Amygdala (tissue), 56 donors: ENCODE results near the gene AKAP10.
A peak's percentile ranks its signal among the peaks of the same experiment; 100 is the strongest.
"Not testable (repeated sequence)": the region's sequence is repeated elsewhere in the genome, so short reads cannot be mapped to it uniquely, and the experiment has no call there.

Experiments
- DNase-seq, 56 donors: peaks; one replicate each; lab custom pipeline; 2025; lab: John Stamatoyannopoulos, UW

Gene AKAP10

DNA sequence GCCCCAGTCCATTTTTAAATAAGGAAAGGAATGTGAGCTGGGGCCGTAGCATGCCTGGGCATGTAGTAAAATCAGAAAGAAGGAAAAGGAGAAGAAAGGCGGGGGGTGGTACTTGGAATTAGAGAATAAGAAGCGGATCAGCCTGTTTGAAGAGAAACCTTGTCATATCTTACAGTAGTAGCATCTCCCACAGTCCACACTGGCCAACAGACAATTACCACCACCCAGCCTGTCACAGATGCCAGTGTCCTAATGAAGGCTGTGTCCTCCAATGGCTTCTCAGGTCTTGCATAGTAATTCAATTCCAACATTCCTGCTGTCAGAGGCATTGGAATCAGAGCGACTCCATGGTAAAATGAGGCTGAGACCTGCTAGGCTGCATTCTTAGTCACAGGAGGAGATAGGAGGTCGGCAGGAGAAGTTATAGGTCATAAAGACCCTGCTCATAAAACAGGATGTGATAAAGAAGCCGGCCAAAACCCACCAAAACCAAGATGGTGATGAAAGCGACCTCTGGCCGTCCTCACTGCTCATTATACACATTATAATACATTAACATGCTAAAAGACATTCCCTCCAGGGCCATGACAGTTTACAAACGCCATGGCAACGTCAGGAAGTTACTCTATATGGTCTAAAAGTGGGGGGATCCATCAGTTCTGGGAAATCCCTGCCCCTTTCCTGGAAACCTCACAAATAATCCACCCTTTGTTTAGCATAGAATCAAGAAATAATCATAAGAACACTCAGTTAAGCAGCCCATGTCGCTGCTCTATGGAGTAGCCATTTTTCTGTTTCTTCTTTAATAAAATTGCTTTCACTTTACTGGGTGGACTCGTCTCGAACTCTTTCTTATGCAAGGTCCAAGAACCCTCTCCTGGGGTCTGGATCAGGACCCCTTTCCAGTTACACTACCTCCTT, 9.6 kb upstream of the AKAP10 start:
- no peak for DNase-seq

DNA sequence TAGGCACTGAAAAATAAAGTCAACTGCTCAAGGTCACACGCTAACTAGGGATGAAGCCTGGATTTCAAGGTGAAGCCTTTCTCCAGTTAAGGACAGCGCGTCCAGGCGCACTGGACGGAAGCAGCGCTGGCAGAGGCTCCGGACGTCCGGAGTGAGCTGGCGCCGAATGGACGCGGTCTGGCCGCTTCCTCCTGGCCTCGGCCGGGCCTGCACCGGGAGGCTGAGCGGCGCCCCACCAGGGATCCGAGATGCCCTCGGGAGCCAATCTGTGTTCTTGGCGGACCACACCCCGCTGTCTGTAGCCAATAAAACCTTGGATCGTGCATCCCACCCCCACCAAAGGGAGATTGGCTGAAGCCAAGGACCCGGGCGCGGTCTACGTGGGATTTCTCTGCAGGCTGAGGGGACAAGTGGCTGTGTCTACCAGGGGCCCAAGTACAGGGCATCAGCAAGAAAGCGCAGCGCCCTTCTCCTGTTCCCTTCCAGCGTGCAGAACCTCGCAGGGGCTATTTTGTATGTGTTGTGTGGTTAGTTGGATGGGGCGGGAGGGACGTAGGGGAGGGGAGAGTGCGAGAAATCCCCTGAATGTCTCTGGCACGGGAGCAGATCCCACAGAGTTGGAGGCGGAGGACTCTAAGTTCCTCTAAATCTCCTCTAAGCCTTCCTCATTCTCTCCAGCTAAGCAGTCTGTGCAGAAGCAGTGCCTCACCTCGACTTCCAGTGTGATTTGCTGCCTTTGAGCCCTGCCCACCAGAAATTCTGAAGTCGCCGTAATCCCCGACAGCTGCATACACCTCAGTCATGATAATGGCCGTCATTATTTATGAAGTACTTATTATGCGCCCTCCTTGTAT, 2.5 kb upstream of the AKAP10 start:
- DNase-seq: peak in 2 of 56 donors; percentile 7 to 9

DNA sequence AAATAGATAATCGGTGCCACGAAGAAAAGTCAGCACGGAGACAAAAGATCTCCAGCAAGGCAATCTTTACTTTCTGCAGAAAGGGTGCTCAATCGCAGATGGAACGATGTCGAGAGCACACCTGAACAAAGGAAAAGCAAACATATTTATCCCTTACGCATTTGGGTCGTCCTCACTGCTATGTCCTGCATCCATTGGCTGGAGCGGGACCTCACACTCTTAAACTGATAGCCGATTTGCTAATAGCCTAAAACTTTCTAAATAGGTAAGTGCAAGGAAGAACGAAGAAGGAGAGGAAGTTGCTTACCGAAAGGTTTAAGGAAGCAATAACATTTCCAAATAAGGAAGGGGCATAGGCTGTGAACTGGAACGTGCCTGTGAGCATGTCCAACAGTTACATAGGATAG, 1.2 kb upstream of the AKAP10 start:
- DNase-seq: no peak

DNA sequence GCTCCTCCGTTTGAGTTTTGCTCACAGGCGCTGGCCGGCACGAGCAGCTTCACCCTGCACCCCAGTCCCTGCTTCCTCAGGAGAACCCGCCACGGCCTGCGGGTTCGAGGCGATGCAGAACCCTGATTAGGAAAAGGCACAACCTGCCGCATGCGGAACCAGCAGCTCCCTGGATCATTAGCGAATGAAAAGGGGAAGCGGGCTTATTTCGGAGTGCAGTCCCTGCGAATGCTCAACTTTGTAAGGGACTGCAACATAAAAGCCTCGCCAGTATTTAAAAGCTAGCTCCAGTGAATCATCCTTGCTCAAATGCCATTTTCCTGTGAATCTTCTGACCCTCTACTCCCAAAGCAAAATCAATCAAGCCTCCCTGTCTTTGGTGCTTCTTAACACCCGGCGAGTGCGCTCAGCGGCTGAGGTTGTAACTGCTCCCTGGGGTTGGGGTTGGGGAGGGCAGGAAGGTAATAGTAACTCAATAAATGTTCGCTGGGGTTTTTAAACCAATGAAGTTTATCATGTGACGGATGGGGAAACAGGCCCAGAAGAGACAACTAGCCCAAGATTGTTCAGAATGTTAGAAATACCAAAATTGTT, 678 bp upstream of the AKAP10 start:
- peak in 7 of 56 donors; percentile 47 to 80 (median 71) for DNase-seq

DNA sequence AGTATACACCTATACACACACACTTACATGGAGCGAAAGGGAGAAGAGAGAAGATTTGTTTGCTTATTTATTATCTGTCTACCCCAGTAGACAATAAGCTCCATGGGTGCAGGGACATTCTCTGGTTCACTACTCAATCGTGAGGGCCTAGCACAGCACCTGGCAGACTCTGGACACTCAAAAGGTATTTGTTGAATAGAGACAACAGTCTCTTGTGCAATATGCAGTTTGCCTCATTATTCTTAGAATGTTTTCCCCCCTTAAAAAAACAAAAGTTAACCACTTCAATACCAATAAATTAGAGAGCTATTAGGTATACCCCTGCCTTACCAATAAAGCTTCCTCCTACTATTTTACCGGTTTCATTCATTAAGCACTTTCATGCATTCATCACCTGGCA, 2.0 kb downstream of the AKAP10 start:
- DNase-seq: no peak

DNA sequence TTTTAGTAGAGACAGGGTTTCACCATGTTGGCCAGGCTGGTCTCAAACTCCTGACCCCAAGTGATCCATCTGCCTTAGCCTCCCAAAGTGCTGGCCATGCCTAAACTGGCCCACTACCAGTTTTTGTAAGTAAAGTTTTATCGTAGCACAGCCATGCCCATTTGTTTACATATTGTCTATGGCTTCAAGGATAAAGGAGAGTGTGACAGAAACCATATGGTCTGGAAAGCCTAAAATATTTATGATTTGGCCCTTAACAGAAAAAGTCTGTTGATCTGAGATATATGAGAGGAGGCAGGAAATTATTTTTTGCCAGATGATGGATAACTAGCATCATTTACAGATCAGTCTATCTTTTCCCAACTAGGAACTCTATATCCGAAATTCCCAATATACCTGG, 4.5 kb downstream of the AKAP10 start:
- DNase-seq: no peak

DNA sequence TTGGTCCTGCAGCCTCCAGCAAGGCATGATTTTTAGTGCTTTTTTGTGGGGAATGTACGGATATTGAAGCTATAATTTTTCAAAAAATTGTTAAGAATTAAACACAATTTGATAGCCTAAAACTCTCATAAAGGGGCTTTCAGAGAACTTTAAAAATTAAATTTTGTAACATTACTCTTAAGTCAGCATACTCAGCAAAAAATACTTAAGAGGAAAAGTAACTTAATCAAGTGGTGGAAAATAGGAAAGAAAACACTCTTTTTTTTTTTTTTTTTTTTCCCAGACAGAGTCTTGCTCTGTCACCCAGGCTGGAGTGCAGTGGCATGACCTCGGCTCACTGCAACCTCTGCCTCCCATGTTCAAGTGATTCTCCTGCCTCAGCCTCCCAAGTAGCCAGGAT, 14.7 kb downstream of the AKAP10 start:
- not testable (repeated sequence) for DNase-seq

DNA sequence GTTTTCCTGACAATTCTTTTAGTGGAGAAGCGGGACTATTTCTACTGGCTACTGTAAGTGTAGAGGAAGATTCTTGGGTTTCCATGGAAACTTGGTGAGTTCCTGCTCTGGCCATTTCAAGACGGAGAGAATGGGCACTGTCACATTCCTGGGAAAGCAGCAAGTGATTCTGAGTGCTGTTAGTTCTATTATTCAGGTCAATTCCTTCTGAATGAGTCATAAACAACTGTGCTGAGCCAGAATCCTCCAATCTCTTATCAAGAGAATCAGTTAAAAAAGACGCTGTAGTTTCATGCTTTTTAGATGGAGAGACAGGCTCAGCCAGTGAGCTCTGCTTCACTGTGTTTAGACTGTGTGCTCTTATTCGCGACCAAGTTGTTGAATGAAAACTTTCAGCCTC, 19.6 kb downstream of the AKAP10 start:
- DNase-seq: no peak

DNA sequence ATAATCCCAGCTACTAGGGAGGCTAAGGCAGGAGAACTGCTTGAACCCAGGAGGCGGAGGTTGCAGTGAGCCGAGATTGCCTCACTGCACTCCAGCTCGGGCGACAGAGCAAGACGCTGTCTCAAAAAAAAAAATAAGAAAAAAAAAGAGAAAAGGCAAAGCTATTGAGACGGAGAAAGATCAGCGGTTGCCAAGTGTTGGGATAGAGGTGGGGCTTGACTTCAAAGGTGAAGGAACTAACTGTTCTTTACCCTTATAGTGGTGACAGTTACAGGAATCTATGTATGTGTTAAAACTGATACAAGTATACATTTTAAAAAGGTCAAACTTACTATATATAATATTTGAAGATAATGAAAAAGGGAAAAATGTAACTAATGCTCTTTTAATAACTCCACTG, 22.5 kb downstream of the AKAP10 start:
- DNase-seq: no peak

DNA sequence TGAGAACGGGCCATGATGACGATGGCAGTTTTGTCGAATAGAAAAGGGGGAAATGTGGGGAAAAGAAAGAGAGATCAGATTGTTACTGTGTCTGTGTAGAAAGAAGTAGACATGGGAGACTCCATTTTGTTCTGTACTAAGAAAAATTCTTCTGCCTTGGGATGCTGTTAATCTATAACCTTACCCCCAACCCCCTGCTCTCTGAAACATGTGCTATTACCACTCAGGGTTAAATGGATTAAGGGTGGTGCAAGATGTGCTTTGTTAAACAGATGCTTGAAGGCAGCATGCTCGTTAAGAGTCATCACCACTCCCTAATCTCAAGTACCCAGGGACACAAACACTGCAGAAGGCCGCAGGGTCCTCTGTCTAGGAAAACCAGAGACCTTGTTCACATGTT, 26.2 kb downstream of the AKAP10 start:
- DNase-seq: not testable (repeated sequence)

DNA sequence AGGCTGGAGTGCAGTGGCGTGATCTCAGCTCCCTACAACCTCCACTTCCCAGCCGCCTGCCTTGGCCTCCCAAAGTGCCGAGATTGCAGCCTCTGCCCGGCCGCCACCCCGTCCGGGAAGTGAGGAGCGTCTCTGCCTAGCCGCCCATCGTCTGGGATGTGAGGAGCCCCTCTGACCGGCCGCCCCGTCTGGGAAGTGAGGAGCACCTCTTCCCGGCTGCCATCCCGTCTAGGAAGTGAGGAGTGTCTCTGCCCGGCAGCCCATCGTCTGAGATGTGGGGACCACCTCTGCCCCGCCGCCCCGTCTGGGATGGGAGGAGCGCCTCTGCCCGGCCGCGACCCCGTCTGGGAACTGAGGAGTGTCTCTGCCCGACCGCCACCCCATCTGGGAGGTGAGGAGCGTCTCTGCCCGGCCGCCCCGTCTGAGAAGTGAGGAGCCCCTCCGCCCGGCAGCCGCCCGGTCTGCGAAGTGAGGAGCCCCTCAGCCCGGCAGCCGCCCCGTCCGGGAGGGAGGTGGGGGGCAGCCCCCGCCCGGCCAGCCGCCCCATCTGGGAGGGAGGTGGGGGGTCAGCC, 26.9 kb downstream of the AKAP10 start:
- not testable (repeated sequence) for DNase-seq

DNA sequence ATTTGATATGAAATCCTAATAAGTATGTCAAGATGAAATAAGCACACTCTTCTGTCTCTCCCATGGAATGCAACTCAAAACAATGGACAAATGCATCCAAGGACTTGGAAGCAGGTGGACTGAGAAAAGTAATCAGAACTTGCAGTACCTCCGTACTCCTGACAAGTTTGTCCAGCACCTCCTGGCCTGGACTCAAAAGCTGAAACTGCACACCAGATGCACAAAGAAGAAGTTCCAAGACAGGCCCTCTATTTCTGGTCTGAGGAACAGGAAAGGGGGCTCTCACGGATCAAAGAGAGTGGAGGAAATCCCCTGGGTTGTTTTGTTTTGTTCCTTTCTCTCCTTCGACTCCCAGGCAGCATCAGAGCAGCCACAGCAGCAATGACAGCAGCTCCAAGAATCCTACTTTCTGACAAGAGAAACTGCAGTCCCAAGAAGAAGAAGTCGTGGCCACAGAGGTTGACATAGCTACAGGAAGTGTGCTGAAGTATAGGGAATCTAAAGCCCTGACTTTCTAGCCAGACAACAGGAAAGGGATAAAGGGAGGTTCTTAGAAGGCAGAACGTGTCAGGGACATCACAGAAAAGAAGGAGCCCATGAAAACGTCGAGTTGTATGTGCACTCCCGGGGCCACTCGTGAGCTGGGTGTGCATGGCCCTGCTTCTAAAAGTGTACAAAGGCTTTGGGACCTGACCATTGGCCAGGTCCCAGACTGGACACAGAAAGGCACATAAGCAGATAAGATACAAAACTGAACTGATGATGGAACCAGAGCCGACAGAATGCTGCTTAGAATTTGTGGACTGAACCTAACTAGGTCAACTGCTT, 29.3 kb downstream of the AKAP10 start:
- DNase-seq: no peak

DNA sequence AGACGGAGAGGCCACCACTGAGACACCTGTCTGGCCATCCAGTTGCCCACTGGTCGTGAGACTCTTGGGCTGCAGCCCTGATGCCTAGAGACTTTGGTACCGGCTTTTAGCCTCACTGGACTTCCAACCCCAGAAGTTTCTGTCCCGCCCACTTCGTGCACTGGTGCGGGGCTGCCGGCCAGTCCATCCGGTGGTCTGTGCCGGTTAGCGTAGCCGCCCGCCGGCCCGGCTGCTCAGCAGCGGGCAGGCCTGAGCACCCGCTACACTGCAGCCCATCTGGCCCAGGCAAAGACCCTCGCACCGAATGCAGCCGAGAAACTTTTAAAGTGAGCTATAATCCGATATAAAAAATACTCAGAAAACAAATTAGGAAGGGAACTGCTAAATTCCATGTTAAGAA, 30.7 kb downstream of the AKAP10 start:
- no peak for DNase-seq

DNA sequence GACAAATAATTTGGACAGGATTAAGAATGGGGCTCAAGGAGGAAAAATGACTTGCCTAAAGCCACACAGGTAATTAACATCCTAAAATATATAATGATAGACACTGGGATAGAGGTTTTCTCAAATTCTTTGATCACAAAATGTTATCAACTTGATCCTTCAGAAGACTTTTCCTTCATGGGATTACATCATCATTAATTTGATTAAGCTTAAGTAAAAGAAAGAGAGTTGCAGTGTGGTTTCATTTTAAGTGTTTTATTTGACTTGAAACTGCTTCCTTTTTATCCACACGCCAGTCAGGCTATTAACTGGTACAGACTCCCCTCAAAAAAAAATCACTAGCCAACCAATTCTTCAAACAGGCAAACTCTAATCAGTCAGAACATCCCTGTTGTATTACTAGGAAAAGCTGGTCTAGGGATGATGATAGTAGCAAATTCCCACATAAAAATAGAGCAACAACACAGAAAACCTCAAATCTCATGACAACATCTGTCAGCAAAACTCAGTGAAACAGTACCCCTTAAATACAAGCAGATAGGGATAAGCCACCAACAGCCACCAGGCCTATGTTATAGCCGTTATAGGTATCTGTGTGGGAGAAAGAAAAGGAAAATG, 32.5 kb downstream of the AKAP10 start:
- DNase-seq: no peak

DNA sequence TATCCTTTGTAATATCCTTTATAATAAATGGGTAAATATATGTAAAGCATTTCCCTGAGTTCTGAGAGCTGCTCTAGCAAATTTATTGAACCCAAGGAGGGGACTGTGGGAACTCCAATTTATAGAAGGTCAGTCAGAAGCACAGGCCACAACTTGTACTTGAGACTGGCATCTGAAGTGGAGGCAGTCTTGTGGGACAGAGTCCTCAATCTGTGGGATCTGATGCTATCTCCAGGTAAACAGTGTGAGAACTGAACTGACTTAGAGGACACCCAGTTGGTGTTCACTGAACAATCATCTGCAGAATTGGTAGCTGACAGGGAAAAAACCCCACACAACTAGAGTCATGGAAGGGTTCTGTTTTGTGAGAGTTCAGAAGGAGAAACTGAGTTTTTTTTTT, 34.0 kb downstream of the AKAP10 start:
- DNase-seq: no peak

DNA sequence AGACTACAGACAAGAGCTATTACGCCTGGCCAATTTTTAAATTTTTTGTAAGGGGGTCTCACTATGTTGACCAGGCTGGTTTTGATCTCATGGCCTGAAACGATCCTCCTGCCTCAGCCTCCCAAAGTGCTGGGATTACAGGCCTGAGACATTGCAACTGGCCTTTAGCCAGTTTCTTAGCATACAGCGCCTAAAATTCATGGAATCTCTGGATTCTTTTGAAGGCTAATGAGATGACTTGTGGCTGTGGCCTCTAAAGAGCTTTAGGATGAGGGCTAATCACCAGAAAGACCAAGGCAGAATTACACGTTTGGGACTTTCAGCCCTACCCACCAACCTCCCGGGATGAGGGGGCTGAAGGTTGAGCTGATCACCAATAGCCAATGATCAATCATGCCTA, 34.6 kb downstream of the AKAP10 start:
- DNase-seq: no peak

DNA sequence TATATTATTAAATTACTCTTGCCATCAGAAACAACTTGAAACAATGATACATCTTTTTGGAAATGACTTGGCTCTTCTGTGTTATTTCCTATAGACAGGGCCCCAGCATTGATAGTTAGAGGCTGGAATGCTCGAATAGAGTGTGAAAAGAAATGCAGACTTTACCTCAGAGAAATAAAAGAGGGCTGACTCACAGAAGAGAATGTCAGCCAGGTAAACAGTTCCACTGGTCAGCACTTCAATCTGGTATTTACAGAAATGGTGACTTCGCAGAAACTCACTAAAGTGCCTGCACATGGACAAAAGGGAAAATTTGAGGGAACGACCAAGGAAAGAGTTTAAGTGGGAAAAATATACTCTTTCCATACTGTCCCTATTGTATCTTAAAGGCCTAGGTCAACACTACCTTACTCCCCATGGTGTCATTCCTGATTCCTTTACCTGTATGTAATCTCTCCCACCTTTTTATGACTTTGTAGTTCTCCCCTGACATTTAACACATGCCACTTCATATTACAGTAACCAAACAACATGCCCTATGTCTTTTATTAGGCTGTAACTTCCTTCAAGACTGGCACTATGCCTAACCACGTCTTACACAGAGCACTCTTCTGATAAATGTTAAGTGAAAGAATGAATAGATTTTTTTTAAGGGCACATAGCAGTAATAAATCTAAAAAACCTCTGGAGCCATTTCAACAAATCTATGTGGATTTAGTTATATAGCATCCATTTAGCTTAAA, 36.7 kb downstream of the AKAP10 start:
- DNase-seq: no peak

DNA sequence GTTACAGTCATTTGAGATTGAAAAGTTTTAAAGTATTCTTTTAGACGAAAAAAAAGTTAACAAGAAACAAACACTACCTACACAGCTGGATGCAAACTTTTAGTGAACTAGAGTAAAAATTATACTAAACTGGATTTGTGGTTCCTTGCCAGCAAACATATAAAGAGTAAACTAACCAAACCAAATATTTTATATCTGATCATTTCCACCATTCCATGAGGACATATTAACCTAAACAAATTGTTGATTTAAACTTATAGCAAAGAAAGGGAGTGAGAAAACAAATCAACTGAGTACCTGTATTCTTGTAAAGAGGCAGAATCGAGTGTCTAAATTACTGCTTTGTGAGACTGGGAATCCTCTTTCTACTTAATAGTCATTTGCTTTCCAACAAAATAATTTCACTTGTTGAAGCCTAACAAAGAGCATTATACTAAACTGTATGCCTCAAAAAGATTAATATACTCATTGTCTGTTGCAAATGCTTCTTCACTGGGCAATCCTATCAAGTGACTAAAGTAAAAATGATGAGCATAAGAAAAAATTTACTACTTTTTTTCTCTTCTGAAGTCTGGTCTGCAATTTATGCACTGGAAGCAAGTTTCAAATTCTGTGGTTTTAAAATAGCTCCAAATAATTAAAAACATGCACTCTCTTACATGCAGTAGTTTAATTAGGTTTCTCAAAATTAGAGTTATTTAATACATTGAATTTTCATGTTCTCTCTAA, 37.5 kb downstream of the AKAP10 start:
- DNase-seq: no peak
